Left ventricle myocardium inferior (tissue), 1 donor: ENCODE results near the gene SRMS. TPM values are rescaled to one million over a fixed set of nuclear protein-coding genes. Genes with fewer than 3 reads are reported as not detected.

ENCODE experiments used
- DNase-seq: peaks from one replicate; pipeline ENCODE4 v3.0.0-alpha.2; 2020
- H3K27ac ChIP-seq: fragments of 200-600 bp; replicated peaks from 2 replicates; pipeline ENCODE4 v1.8.0; 2021
- H3K27me3 ChIP-seq: fragments of 200-600 bp; 2 replicates; pipeline ENCODE4 v1.8.0; 2021; ENCODE audit warnings: low read depth
- H3K36me3 ChIP-seq: fragments of 200-600 bp; 2 replicates; pipeline ENCODE4 v1.8.0; 2021
- H3K4me1 ChIP-seq: fragments of 200-600 bp; 2 replicates; pipeline ENCODE4 v1.8.0; 2021
- H3K4me3 ChIP-seq: fragments of 200-600 bp; 2 replicates; pipeline ENCODE4 v1.8.0; 2021; ENCODE audit warnings: mild to moderate bottlenecking, moderate library complexity
- H3K9me3 ChIP-seq: fragments of 200-600 bp; replicated peaks from 2 replicates; pipeline ENCODE4 v1.8.0; 2021
- CTCF ChIP-seq: fragments of 200-600 bp; IDR thresholded peaks from 2 replicates; pipeline ENCODE4 v1.8.0; 2021; ENCODE audit warnings: antibody characterized with exemption, mild to moderate bottlenecking, borderline replicate concordance
- intact Hi-C: fragments of 100-400 bp; cut with micrococcal nuclease; formaldehyde crosslinking; loops from one replicate; pipeline ENCODE4 v1.11.0; 2022
- total RNA-seq: library from RNA; stranded (reverse); fragmentation: NEBNext Ultra II Directional; extraction: Animal tissue kit (Norgen Biotek cat#: 25700); gene quantifications from one replicate; pipeline ENCODE4 v1.2.1, GENCODE V29; 2021
- donor health status: DM: no; HTN: yes; CAD: no; lungs with severe emphysema.

The SRMS gene
- total RNA-seq, 1 donor from 2014 or later = not detected

GRCh38 chr20:63495167-63495720, 52.3 kb downstream of the SRMS start:
- DNase-seq = no peak
- Histone ChIP-seq H3K27me3 (peaks cover 66% of the 10 kb centered on the region), H3K27ac (peak overlapping the region; percentile 94), H3K4me3 (peak overlapping the region; percentile 77), H3K36me3 (peaks cover 43% of the 10 kb centered on the region), H3K4me1 (peaks cover 61% of the 10 kb centered on the region), H3K9me3 (no peaks in the 10 kb centered on the region)
- intact Hi-C loops = no loop called here
- no peak for TF ChIP-seq CTCF

- Histone ChIP-seq H3K4me3 (no peak overlapping the region), H3K36me3 (peaks cover 48% of the 10 kb centered on the region), H3K27me3 (peaks cover 66% of the 10 kb centered on the region), H3K9me3 (no peaks in the 10 kb centered on the region), H3K27ac (no peak overlapping the region), H3K4me1 (peaks cover 54% of the 10 kb centered on the region)
- DNase-seq = peak; percentile 15
- TF ChIP-seq CTCF = no peak
- intact Hi-C loops = no loop called here
Observed at GRCh38 chr20:63494420-63495166, 53.0 kb downstream of the SRMS start.

- no peaks in the 10 kb centered on the region for H3K9me3 ChIP-seq
- intact Hi-C loops = no loop called here
- H3K27me3 ChIP-seq = peaks cover 66% of the 10 kb centered on the region
- peak; percentile 10 for DNase-seq
- H3K27ac ChIP-seq = no peak overlapping the region
- peaks cover 49% of the 10 kb centered on the region for H3K4me1 ChIP-seq
- no peak overlapping the region for H3K4me3 ChIP-seq
- no peak for TF ChIP-seq CTCF
- H3K36me3 ChIP-seq = peaks cover 51% of the 10 kb centered on the region
Observed at GRCh38 chr20:63494084-63494419, 53.5 kb downstream of the SRMS start.

- no peak for DNase-seq
- TF ChIP-seq CTCF = no peak
- peaks cover 56% of the 10 kb centered on the region for H3K36me3 ChIP-seq
- no peak overlapping the region for H3K4me3 ChIP-seq
- H3K27ac ChIP-seq = no peak overlapping the region
- intact Hi-C loops = no loop called here
- peaks cover 52% of the 10 kb centered on the region for H3K4me1 ChIP-seq
- no peaks in the 10 kb centered on the region for H3K9me3 ChIP-seq
- peaks cover 66% of the 10 kb centered on the region for H3K27me3 ChIP-seq
Observed at GRCh38 chr20:63493563-63494020, 54.0 kb downstream of the SRMS start.

- Histone ChIP-seq H3K4me3 (no peak overlapping the region), H3K9me3 (no peaks in the 10 kb centered on the region), H3K36me3 (peaks cover 56% of the 10 kb centered on the region), H3K27me3 (peaks cover 65% of the 10 kb centered on the region), H3K4me1 (peaks cover 51% of the 10 kb centered on the region), H3K27ac (no peak overlapping the region)
- intact Hi-C loops = no loop called here
- no peak for TF ChIP-seq CTCF
- no peak for DNase-seq
Observed at GRCh38 chr20:63492982-63493381, 54.6 kb downstream of the SRMS start.
